ENCODE measurements around the gene RBM39. TPM values are rescaled to one million over a fixed set of nuclear protein-coding genes. Genes with fewer than 3 reads are reported as not detected.

The RBM39 gene
- total and polyA plus RNA-seq, 2 of the 13 experiments (the other 11 are each of a cell fraction or from before 2014, with no cell fraction given): 788 to 920 TPM

DNA sequence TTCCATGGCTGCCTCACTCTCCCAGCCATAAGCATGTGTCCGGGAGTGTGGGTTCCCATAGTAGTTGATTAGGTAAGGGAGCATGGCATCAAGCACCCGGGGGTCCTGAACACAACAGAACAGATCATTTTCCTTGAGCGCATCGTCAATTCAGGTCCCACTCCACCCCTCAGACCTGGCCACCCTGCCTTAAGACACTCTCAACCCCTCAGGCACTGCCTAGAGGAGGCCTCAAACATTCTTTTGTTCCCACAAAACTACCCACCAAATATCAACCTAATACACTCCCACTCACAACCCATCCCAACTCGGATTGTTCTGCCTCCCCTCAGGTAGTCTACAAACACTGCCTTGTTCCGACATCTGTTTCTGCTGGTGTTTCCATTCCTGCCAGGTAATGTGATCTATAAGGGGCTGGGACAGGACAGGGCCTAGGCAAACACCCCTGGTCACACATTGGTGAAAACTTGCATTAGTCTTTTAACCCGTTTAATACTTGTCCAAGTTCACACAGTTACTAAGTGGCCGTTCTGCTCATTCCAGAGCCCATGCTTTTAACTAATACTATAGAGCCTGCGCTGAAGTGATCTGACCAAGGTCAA, 44.3 kb downstream of the RBM39 start (continued):
- TF ChIP-seq ZBTB8A (CRISPR knock-in tag; IDR thresholded peaks at IDR 0.05; ENCODE audit: borderline replicate concordance, low read depth) (no peak), ZNF782 (CRISPR knock-in tag; IDR thresholded peaks at IDR 0.05; ENCODE audit: borderline replicate concordance) (no peak), NR2F2 (IDR thresholded peaks at IDR 0.05; ENCODE audit: borderline replicate concordance, low read depth) (no peak), HHEX (CRISPR knock-in tag; IDR thresholded peaks at IDR 0.05) (no peak), GPN1 (CRISPR knock-in tag; IDR thresholded peaks at IDR 0.05; ENCODE audit: borderline replicate concordance) (no peak), SUZ12 (IDR thresholded peaks at IDR 0.05; ENCODE audit: low read depth, low read length) (no peak), ZNF766 (CRISPR knock-in tag; IDR thresholded peaks at IDR 0.05; ENCODE audit: borderline replicate concordance) (no peak), ZNF562 (CRISPR knock-in tag; IDR thresholded peaks at IDR 0.05; ENCODE audit: borderline replicate concordance) (no peak), FLYWCH1 (CRISPR knock-in tag; IDR thresholded peaks at IDR 0.05) (no peak), NFIB (CRISPR knock-in tag; IDR thresholded peaks at IDR 0.05; ENCODE audit: borderline replicate concordance) (no peak), REPIN1 (CRISPR knock-in tag; IDR thresholded peaks at IDR 0.05; ENCODE audit: borderline replicate concordance, low read depth) (no peak), NFKB2 (CRISPR knock-in tag; IDR thresholded peaks at IDR 0.05; ENCODE audit: borderline replicate concordance) (no peak), ZBTB21 (CRISPR knock-in tag; IDR thresholded peaks at IDR 0.05) (0 out of 2 replicates have a peak, but pooled peaks have one; percentile 45), ZNF33A (CRISPR knock-in tag; IDR thresholded peaks at IDR 0.05; ENCODE audit: borderline replicate concordance) (no peak), HOXA5 (CRISPR knock-in tag; IDR thresholded peaks at IDR 0.05) (no peak), ZNF143 (CRISPR knock-in tag; IDR thresholded peaks at IDR 0.05) (no peak), NFE2 (CRISPR knock-in tag; IDR thresholded peaks at IDR 0.05) (no peak), CENPT (CRISPR knock-in tag; IDR thresholded peaks at IDR 0.05; ENCODE audit: low read depth) (no peak), SMYD3 (CRISPR knock-in tag; IDR thresholded peaks at IDR 0.05) (no peak), GTF3A (CRISPR knock-in tag; conservative IDR thresholded peaks at IDR 0.05) (no peak), GTF2F1 (IDR thresholded peaks at IDR 0.05; ENCODE audit: low read length) (no peak), ZNF3 (CRISPR knock-in tag; IDR thresholded peaks at IDR 0.05) (no peak), ZNF768 (CRISPR knock-in tag; IDR thresholded peaks at IDR 0.05) (no peak)
- TF ChIP-seq, protein P1, sequence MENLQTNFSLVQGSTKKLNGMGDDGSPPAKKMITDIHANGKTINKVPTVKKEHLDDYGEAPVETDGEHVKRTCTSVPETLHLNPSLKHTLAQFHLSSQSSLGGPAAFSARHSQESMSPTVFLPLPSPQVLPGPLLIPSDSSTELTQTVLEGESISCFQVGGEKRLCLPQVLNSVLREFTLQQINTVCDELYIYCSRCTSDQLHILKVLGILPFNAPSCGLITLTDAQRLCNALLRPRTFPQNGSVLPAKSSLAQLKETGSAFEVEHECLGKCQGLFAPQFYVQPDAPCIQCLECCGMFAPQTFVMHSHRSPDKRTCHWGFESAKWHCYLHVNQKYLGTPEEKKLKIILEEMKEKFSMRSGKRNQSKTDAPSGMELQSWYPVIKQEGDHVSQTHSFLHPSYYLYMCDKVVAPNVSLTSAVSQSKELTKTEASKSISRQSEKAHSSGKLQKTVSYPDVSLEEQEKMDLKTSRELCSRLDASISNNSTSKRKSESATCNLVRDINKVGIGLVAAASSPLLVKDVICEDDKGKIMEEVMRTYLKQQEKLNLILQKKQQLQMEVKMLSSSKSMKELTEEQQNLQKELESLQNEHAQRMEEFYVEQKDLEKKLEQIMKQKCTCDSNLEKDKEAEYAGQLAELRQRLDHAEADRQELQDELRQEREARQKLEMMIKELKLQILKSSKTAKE (CRISPR knock-in tag; IDR thresholded peaks at IDR 0.05; ENCODE audit: borderline replicate concordance): no peak
- TF ChIP-seq, protein P2, sequence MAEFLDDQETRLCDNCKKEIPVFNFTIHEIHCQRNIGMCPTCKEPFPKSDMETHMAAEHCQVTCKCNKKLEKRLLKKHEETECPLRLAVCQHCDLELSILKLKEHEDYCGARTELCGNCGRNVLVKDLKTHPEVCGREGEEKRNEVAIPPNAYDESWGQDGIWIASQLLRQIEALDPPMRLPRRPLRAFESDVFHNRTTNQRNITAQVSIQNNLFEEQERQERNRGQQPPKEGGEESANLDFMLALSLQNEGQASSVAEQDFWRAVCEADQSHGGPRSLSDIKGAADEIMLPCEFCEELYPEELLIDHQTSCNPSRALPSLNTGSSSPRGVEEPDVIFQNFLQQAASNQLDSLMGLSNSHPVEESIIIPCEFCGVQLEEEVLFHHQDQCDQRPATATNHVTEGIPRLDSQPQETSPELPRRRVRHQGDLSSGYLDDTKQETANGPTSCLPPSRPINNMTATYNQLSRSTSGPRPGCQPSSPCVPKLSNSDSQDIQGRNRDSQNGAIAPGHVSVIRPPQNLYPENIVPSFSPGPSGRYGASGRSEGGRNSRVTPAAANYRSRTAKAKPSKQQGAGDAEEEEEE (CRISPR knock-in tag; IDR thresholded peaks at IDR 0.05; ENCODE audit: borderline replicate concordance): peak; percentile 87; the same call in 1 of the 2 replicates
- TF ChIP-seq, protein P3, sequence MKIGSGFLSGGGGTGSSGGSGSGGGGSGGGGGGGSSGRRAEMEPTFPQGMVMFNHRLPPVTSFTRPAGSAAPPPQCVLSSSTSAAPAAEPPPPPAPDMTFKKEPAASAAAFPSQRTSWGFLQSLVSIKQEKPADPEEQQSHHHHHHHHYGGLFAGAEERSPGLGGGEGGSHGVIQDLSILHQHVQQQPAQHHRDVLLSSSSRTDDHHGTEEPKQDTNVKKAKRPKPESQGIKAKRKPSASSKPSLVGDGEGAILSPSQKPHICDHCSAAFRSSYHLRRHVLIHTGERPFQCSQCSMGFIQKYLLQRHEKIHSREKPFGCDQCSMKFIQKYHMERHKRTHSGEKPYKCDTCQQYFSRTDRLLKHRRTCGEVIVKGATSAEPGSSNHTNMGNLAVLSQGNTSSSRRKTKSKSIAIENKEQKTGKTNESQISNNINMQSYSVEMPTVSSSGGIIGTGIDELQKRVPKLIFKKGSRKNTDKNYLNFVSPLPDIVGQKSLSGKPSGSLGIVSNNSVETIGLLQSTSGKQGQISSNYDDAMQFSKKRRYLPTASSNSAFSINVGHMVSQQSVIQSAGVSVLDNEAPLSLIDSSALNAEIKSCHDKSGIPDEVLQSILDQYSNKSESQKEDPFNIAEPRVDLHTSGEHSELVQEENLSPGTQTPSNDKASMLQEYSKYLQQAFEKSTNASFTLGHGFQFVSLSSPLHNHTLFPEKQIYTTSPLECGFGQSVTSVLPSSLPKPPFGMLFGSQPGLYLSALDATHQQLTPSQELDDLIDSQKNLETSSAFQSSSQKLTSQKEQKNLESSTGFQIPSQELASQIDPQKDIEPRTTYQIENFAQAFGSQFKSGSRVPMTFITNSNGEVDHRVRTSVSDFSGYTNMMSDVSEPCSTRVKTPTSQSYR (CRISPR knock-in tag; IDR thresholded peaks at IDR 0.05; ENCODE audit: borderline replicate concordance): no peak
